OCI-LY3 (cell line): ENCODE results near the gene NEURL1.

Experiments used
- EZH2phosphoT487 ChIP-seq: fragments of 200-600 bp; shearing (Covaris generic); IDR thresholded peaks from 2 replicates; pipeline ENCODE4 v1.6.1; 2018; ENCODE audit warnings: antibody characterized with exemption, mixed run types, low read depth
- TF ChIP-seq, protein P1 (sequence below): fragments of 200-600, 300-600 bp; sonication (generic); IDR thresholded peaks from 2 replicates; pipeline ENCODE4 v1.5.1; 2014; ENCODE audit warnings: antibody characterized with exemption, low read length, low read depth

DNA sequence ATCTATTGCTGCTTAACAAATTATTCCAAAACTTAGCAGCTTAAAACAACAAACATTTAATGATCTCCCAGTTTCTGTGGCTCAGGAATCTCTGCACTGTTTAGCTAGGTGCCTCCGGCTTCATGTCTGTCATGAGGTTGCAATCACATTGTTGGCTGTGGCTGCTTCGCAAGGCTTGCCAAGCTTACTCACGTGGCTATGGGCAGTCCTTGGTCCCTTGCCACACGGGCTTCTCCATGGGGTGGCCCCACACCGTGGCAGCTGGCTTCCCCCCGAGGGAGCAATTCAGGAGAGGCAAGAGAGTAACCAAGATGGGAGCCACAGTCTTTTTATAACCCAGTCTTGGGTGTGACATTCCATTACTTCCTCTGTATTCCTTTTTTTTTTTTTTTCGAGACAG, 67.4 kb downstream of the NEURL1 start:
- TF ChIP-seq, protein P1, sequence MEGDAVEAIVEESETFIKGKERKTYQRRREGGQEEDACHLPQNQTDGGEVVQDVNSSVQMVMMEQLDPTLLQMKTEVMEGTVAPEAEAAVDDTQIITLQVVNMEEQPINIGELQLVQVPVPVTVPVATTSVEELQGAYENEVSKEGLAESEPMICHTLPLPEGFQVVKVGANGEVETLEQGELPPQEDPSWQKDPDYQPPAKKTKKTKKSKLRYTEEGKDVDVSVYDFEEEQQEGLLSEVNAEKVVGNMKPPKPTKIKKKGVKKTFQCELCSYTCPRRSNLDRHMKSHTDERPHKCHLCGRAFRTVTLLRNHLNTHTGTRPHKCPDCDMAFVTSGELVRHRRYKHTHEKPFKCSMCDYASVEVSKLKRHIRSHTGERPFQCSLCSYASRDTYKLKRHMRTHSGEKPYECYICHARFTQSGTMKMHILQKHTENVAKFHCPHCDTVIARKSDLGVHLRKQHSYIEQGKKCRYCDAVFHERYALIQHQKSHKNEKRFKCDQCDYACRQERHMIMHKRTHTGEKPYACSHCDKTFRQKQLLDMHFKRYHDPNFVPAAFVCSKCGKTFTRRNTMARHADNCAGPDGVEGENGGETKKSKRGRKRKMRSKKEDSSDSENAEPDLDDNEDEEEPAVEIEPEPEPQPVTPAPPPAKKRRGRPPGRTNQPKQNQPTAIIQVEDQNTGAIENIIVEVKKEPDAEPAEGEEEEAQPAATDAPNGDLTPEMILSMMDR, result no peak
- no peak for TF ChIP-seq EZH2phosphoT487
